K562 (cell line): ENCODE measurements around the gene ERCC1. TPM values are rescaled to one million over a fixed set of nuclear protein-coding genes. Genes with fewer than 3 reads are reported as not detected.

Experiments used
- EHMT2 ChIP-seq: fragments of 450-650 bp; IDR thresholded peaks from 2 replicates; pipeline ENCODE4 v1.6.1; 2018; ENCODE audit warnings: antibody characterized with exemption
- EWSR1 ChIP-seq: fragments of 450-650 bp; IDR thresholded peaks from 2 replicates; pipeline ENCODE4 v1.6.1; 2018; ENCODE audit warnings: borderline replicate concordance, mild to moderate bottlenecking, low read depth, moderate library complexity; ENCODE audit not compliant: partially characterized antibody
- EZH2 ChIP-seq: IDR thresholded peaks from 2 replicates; pipeline ENCODE4 v1.6.1; 2012; ENCODE audit warnings: low read depth, mild to moderate bottlenecking, inconsistent platforms, low read length, borderline replicate concordance
- FOSL1 ChIP-seq: fragments of 200-800 bp; sonication (Bioruptor generic); conservative IDR thresholded peaks from 2 replicates; pipeline ENCODE4 v1.6.1; 2016; ENCODE audit warnings: missing genetic modification characterization, missing compliant biosample characterization
- MAFG ChIP-seq: fragments of 450-650 bp; conservative IDR thresholded peaks from 2 replicates; pipeline ENCODE4 v1.6.1; 2016; ENCODE audit warnings: missing genetic modification characterization, missing compliant biosample characterization
- PHF20 ChIP-seq: fragments of 450-650 bp; IDR thresholded peaks from 2 replicates; pipeline ENCODE4 v1.6.1; 2018; ENCODE audit not compliant: partially characterized antibody
- RBM15 ChIP-seq: fragments of 200-400 bp; formaldehyde crosslinking; IDR thresholded peaks from 2 replicates; pipeline ENCODE4 v1.6.1; 2018; ENCODE audit warnings: mild to moderate bottlenecking, low read length, moderate library complexity; ENCODE audit not compliant: insufficient read depth
- SNRNP70 ChIP-seq: fragments of 200-400 bp; formaldehyde crosslinking; optimal IDR thresholded peaks from 2 replicates; pipeline ENCODE3; 2017; ENCODE audit warnings: low read depth, low read length
- SREBF1 ChIP-seq: fragments of 150-350 bp; IDR thresholded peaks from 2 replicates; pipeline ENCODE4 v1.6.1; 2014; ENCODE audit warnings: antibody characterized with exemption, low read depth, low read length, borderline replicate concordance
- TOE1 ChIP-seq, 2 experiments: fragments of 450-650 bp in 1 of 2; sonication (generic) in 1 of 2; formaldehyde crosslinking in 1 of 2; IDR thresholded peaks; 2 replicates each; pipeline versions ENCODE4 v1.7.1 to v1.8.0; 2016 to 2022; ENCODE audit warnings: borderline replicate concordance in 2 of 2, mild to moderate bottlenecking in 2 of 2, antibody characterized with exemption in 1 of 2, inconsistent platforms in 1 of 2, low read depth in 1 of 2, missing genetic modification reagents in 1 of 2, moderate library complexity in 1 of 2
- ZNF146 ChIP-seq: IDR thresholded peaks from one replicate; pipeline ENCODE4 v1.6.1; 2018; ENCODE audit warnings: missing compliant biosample characterization; ENCODE audit not compliant: unreplicated experiment
- ZNF57 ChIP-seq: fragments of 450-650 bp; formaldehyde crosslinking; IDR thresholded peaks from 2 replicates; pipeline ENCODE4 v1.4.0; 2020; ENCODE audit warnings: mild to moderate bottlenecking, moderate library complexity
- ZNF764 ChIP-seq: fragments of 250-450 bp; sonication (Bioruptor Pico); IDR thresholded peaks from 2 replicates; pipeline ENCODE4 v1.4.0; 2020; ENCODE audit warnings: low read depth, mild to moderate bottlenecking, moderate library complexity
- polyA plus RNA-seq, 8 experiments: library from polyadenylated mRNA; depleted of rRNA in 4 of 8; stranded (reverse) in 5 of 8; unstranded in 3 of 8; fragments of >200 nt; fragmentation: Nextera tagmentation in 2 of 8; fragmentation: Illumina TruSeq in 1 of 8; extraction: Ambion mirVana in 2 of 8; extraction: Trizol in 1 of 8; gene quantifications; 2 replicates each; pipeline versions ENCODE4 v1.2.1 to v1.2.3, GENCODE V29; 2011 to 2014; ENCODE audit warnings: inconsistent platforms in 1 of 8, missing spikeins in 1 of 8
- total RNA-seq, 7 experiments: library from RNA; depleted of rRNA in 6 of 7; stranded (reverse); fragments of >200 nt in 6 of 7; fragmentation: Illumina TruSeq in 2 of 7; extraction: Trizol in 2 of 7; gene quantifications; 2 replicates each; pipeline versions ENCODE4 v1.2.1 to v1.2.3, GENCODE V29; 2011 to 2021; ENCODE audit warnings: low replicate concordance in 1 of 7
- TF ChIP-seq, protein P1 (sequence below), 2 experiments: IDR thresholded peaks; 2 replicates each; pipeline ENCODE4 v1.6.1; 2012; ENCODE audit warnings: improper control_type of control experiment in 2 of 2, low read depth in 2 of 2, low read length in 2 of 2, borderline replicate concordance in 1 of 2
- TF ChIP-seq, protein P2 (sequence below), 2 experiments: fragments of 450-650 bp in 1 of 2; sonication (generic) in 1 of 2; formaldehyde crosslinking in 1 of 2; IDR thresholded peaks; 2 replicates each; pipeline versions ENCODE4 v1.7.1 to v1.9.0; 2016 to 2022; ENCODE audit warnings: inconsistent platforms in 1 of 2, mild to moderate bottlenecking in 1 of 2, missing genetic modification reagents in 1 of 2

ERCC1 gene
- total and polyA plus RNA-seq, 9 of the 15 experiments (the other 6 are each of a cell fraction or from before 2014, with no cell fraction given): 9.3 to 92.6 (median 60.0) TPM

DNA sequence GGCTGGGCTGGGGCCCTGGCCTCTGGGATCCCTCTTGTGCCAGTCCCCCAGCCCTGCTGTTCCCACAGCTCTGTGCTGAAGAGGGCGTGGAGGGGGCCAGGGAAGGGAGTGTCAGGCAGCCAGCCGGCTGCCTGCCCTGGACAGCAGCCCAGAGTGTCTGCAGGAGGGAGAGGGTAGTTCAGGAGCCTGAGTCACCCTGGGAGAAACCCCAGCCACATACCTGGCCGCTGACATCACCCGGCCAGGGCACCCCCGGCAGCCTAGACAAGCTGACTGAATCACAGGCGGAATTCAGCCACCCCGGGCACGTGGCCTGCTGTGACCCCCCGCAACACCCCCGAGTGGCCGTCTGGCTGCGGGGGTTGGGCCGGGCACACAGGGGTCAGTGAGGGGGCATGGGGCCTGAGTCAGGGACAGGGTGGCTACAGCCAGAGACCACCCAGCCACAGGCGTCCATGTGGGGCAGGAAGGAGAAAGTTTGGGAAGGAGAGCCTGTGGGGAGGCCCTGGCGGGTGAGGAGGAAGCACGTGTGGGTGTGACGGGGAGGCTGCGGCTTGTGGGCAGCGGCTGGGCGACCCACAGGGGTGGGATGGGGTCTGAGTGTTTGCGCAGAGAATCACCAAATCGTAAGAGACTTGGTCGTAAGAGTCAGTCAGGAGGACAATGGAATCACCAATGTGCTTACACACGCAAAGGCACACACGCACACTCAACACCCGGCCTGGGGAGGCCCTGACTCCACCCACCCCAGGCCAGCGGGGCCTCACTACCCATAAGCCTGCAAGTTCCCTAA is 32.2 kb upstream of the ERCC1 start (continued):
- TF ChIP-seq TOE1 (IDR thresholded peaks at IDR 0.05; ENCODE audit: borderline replicate concordance) (peak; percentile 30; the same call in 1 of the 2 replicates), TOE1 (CRISPR knock-in tag; IDR thresholded peaks at IDR 0.05; ENCODE audit: borderline replicate concordance, low read depth) (no peak; the same call in 1 of the 2 replicates), FOSL1 (peak; percentile 99), SREBF1 (no peak), ZNF57 (CRISPR knock-in tag) (no peak), RBM15 (no peak), MAFG (tag) (peak; percentile 36; the same call in 1 of the 2 replicates), ZNF764 (CRISPR knock-in tag) (no peak), SNRNP70 (no peak), EZH2 (no peak), PHF20 (no peak), EWSR1 (no peak), EHMT2 (no peak), ZNF146 (CRISPR knock-in tag) (no peak)
- TF ChIP-seq, protein P1, sequence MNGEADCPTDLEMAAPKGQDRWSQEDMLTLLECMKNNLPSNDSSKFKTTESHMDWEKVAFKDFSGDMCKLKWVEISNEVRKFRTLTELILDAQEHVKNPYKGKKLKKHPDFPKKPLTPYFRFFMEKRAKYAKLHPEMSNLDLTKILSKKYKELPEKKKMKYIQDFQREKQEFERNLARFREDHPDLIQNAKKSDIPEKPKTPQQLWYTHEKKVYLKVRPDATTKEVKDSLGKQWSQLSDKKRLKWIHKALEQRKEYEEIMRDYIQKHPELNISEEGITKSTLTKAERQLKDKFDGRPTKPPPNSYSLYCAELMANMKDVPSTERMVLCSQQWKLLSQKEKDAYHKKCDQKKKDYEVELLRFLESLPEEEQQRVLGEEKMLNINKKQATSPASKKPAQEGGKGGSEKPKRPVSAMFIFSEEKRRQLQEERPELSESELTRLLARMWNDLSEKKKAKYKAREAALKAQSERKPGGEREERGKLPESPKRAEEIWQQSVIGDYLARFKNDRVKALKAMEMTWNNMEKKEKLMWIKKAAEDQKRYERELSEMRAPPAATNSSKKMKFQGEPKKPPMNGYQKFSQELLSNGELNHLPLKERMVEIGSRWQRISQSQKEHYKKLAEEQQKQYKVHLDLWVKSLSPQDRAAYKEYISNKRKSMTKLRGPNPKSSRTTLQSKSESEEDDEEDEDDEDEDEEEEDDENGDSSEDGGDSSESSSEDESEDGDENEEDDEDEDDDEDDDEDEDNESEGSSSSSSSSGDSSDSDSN (IDR thresholded peaks at IDR 0.05; ENCODE audit: borderline replicate concordance in 1 of 2, low read depth in 2 of 2, low read length in 2 of 2): peak in 1 of 2 experiments; percentile 52; a peak in 1 of 4 replicates
- TF ChIP-seq, protein P2, sequence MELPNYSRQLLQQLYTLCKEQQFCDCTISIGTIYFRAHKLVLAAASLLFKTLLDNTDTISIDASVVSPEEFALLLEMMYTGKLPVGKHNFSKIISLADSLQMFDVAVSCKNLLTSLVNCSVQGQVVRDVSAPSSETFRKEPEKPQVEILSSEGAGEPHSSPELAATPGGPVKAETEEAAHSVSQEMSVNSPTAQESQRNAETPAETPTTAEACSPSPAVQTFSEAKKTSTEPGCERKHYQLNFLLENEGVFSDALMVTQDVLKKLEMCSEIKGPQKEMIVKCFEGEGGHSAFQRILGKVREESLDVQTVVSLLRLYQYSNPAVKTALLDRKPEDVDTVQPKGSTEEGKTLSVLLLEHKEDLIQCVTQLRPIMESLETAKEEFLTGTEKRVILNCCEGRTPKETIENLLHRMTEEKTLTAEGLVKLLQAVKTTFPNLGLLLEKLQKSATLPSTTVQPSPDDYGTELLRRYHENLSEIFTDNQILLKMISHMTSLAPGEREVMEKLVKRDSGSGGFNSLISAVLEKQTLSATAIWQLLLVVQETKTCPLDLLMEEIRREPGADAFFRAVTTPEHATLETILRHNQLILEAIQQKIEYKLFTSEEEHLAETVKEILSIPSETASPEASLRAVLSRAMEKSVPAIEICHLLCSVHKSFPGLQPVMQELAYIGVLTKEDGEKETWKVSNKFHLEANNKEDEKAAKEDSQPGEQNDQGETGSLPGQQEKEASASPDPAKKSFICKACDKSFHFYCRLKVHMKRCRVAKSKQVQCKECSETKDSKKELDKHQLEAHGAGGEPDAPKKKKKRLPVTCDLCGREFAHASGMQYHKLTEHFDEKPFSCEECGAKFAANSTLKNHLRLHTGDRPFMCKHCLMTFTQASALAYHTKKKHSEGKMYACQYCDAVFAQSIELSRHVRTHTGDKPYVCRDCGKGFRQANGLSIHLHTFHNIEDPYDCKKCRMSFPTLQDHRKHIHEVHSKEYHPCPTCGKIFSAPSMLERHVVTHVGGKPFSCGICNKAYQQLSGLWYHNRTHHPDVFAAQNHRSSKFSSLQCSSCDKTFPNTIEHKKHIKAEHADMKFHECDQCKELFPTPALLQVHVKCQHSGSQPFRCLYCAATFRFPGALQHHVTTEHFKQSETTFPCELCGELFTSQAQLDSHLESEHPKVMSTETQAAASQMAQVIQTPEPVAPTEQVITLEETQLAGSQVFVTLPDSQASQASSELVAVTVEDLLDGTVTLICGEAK (IDR thresholded peaks at IDR 0.05): peak; percentile 22; the same call in 1 of the 2 replicates
- TF ChIP-seq, protein P2 (CRISPR knock-in tag; IDR thresholded peaks at IDR 0.05): no peak
